Endometrial microvascular endothelial cells (primary cell): ENCODE data around the gene CCDC47. TPM values are rescaled to one million over a fixed set of nuclear protein-coding genes. Genes with fewer than 3 reads are reported as not detected.

Source experiments
- in situ Hi-C: cut with HindIII; loops from 2 replicates; pipeline ENCODE4 v1.10.0; 2017; ENCODE audit warnings: low sequenced_read_pairs, low pct_unique_long_range_greater_than_20kb; ENCODE audit errors: inconsistent ontology term
- total RNA-seq: library from RNA; depleted of rRNA; stranded (reverse); fragments of >200 nt; gene quantifications from one replicate; pipeline ENCODE4 v1.2.3, GENCODE V29; 2015; ENCODE audit errors: inconsistent ontology term

The CCDC47 gene
- total RNA-seq, 1 donor from 2014 or later, result 48.7 TPM

- in situ Hi-C loops, result no loop called here
These were observed 70.7 kb downstream of the CCDC47 start for GRCh38 chr17:63702721-63703015.

GRCh38 chr17:63701868-63702720, 71.3 kb downstream of the CCDC47 start:
- in situ Hi-C loops, result no loop called here

GRCh38 chr17:63701456-63701820, 72.0 kb downstream of the CCDC47 start:
- in situ Hi-C loops, result no loop called here

GRCh38 chr17:63700528-63701455, 72.6 kb downstream of the CCDC47 start:
- in situ Hi-C loops, result no loop called here

- in situ Hi-C loops, result no loop called here
These were observed 73.5 kb downstream of the CCDC47 start, which contains the start of gene LIMD2 for GRCh38 chr17:63699638-63700527. Gene LIMD2 (minus strand): TSS chr17:63700125. CDS start chr17:63699298, 827 bp downstream.

- in situ Hi-C loops, result no loop called here
These were observed 74.3 kb downstream of the CCDC47 start for GRCh38 chr17:63698886-63699637.

GRCh38 chr17:63698381-63698885, 75.0 kb downstream of the CCDC47 start:
- in situ Hi-C loops, result no loop called here

GRCh38 chr17:63697341-63698286, 75.8 kb downstream of the CCDC47 start:
- in situ Hi-C loops, result no loop called here

GRCh38 chr17:63696381-63696961, 76.9 kb downstream of the CCDC47 start:
- in situ Hi-C loops, result no loop called here

- in situ Hi-C loops, result no loop called here
These were observed 77.5 kb downstream of the CCDC47 start for GRCh38 chr17:63695889-63696288.

Other genes starting within 250 kb of the CCDC47 start
- 49.5 TPM for gene DCAF7, start 223.1 kb downstream of the CCDC47 start, total RNA-seq
- gene TACO1, start 172.7 kb downstream of the CCDC47 start, total RNA-seq, result 36.2 TPM
- gene MAP3K3, start 151.2 kb downstream of the CCDC47 start, total RNA-seq, result 52.6 TPM
- gene LIMD2, start 73.5 kb downstream of the CCDC47 start, total RNA-seq, result 14.8 TPM
- gene STRADA, start 31.8 kb downstream of the CCDC47 start, total RNA-seq, result 39.5 TPM
- 42.6 TPM for gene DDX42, start 573 bp upstream of the CCDC47 start, total RNA-seq
- 89.9 TPM for gene PSMC5, start 53.8 kb upstream of the CCDC47 start, total RNA-seq
- gene FTSJ3, start 54.1 kb upstream of the CCDC47 start, total RNA-seq, result 55.8 TPM
- gene SMARCD2, start 69.1 kb upstream of the CCDC47 start, total RNA-seq, result 81.4 TPM
- not detected for gene CSH2, start 100.1 kb upstream of the CCDC47 start, total RNA-seq
- gene GH2, start 108.3 kb upstream of the CCDC47 start, total RNA-seq, result not detected
- not detected for gene CSH1, start 123.0 kb upstream of the CCDC47 start, total RNA-seq
- not detected for gene CSHL1, start 137.7 kb upstream of the CCDC47 start, total RNA-seq
- gene GH1, start 145.2 kb upstream of the CCDC47 start, total RNA-seq, result not detected
- gene CD79B, start 158.7 kb upstream of the CCDC47 start, total RNA-seq, result 0.93 TPM
- gene SCN4A, start 199.3 kb upstream of the CCDC47 start, total RNA-seq, result not detected
- not detected for gene PRR29, start 224.8 kb upstream of the CCDC47 start, total RNA-seq
- 1,904 TPM for gene ICAM2, start 247.0 kb upstream of the CCDC47 start, total RNA-seq